Esophagus squamous epithelium (tissue), 5 donors: ENCODE results near the gene JAM3. TPM values are rescaled to one million over a fixed set of nuclear protein-coding genes. Genes with fewer than 3 reads are reported as not detected.

Source experiments
- DNase-seq: peaks from one replicate; lab custom pipeline; 2025; lab: John Stamatoyannopoulos, UW
- H3K27ac ChIP-seq, 4 donors: fragments of 200-600 bp; sonication (generic); one replicate each; pipeline ENCODE4 v1.5.1; 2016 to 2019; ENCODE audit warnings: mild to moderate bottlenecking in 1 of 4
- H3K27me3 ChIP-seq, 4 donors: fragments of 200-600 bp; sonication (generic); 1 replicate in 3 of 4; 2 replicates in 1 of 4; pipeline versions ENCODE4 v1.5.1 to v1.6.0; 2017 to 2021; ENCODE audit warnings: antibody characterized with exemption in 1 of 4
- H3K36me3 ChIP-seq, 3 donors: fragments of 200-600 bp; sonication (generic); one replicate each; pipeline ENCODE4 v1.5.1; 2016 to 2019
- H3K4me1 ChIP-seq, 3 donors: fragments of 200-600 bp; sonication (generic); one replicate each; pipeline ENCODE4 v1.5.1; 2017 to 2019
- H3K4me3 ChIP-seq, 4 donors: fragments of 200-600 bp; sonication (generic); 1 replicate in 3 of 4; 2 replicates in 1 of 4; pipeline ENCODE4 v1.5.1; 2016 to 2019; ENCODE audit warnings: mild to moderate bottlenecking in 2 of 4, moderate library complexity in 1 of 4
- H3K9me3 ChIP-seq, 3 donors: fragments of 200-600 bp; sonication (generic); one replicate each; pipeline ENCODE4 v1.5.1; 2016 to 2019
- CTCF ChIP-seq, 6 experiments: fragments of 450-650 bp in 4 of 6; fragments of 200-600 bp in 2 of 6; sonication (generic) in 2 of 6; IDR thresholded peaks; one replicate each; pipeline ENCODE4 v1.5.1; 2016 to 2019; ENCODE audit warnings: antibody characterized with exemption in 6 of 6, mild to moderate bottlenecking in 4 of 6, moderate library complexity in 4 of 6
- POLR2A ChIP-seq, 4 donors: fragments of 450-650 bp; IDR thresholded peaks; one replicate each; pipeline ENCODE4 v1.6.1; 2017; ENCODE audit warnings: antibody characterized with exemption in 4 of 4, mild to moderate bottlenecking in 4 of 4, moderate library complexity in 3 of 4
- WGBS, 2 donors: methylation state at CpG; one replicate each; pipeline ENCODE4 v1.1.5; 2018; 5-methylcytosine and 5-hydroxymethylcytosine counted together
- intact Hi-C: fragments of 100-400 bp; cut with DNase I; formaldehyde crosslinking; loops from one replicate; pipeline ENCODE4 v1.15.0; 2022
- total RNA-seq, 4 donors: library from RNA; depleted of rRNA; stranded (reverse); fragments of >200 nt; gene quantifications; one replicate each; pipeline ENCODE4 v1.1.0, GENCODE V29; 2016
- donor health status: DM: yes; HTN: yes; CAD: no.

The JAM3 gene
- total RNA-seq, 4 donors from 2014 or later: 1.6 to 21.4 (median 7.9) TPM

- 63 to 72% methylated on average over 7 to 9 of the region's 16 CpGs for WGBS, 2 donors
- Histone ChIP-seq H3K36me3 (no peaks in the 10 kb centered on the region), H3K4me1 (peaks cover 21 to 35% (median 27%) of the 10 kb centered on the region in 3 donors), H3K4me3 (no peak overlapping the region), H3K27me3 (peaks cover 0 to 48% (median 0%) of the 10 kb centered on the region in 4 donors), H3K27ac (no peak overlapping the region), H3K9me3 (no peaks in the 10 kb centered on the region)
- no peak for TF ChIP-seq CTCF (IDR thresholded peaks at IDR 0.05)
- TF ChIP-seq POLR2A (IDR thresholded peaks at IDR 0.05): no peak
- intact Hi-C loops: no loop called here
- no peak for DNase-seq
Observed at GRCh38 chr11:134030853-134031252, 38.0 kb upstream of the JAM3 start.

- TF ChIP-seq CTCF (IDR thresholded peaks at IDR 0.05) (no peak), POLR2A (IDR thresholded peaks at IDR 0.05) (no peak)
- no peak for DNase-seq
- no peaks in the 10 kb centered on the region for H3K9me3 ChIP-seq
- H3K36me3 ChIP-seq: no peaks in the 10 kb centered on the region
- H3K4me1 ChIP-seq: peaks cover 21 to 47% (median 34%) of the 10 kb centered on the region in 3 donors
- H3K27ac ChIP-seq: peak overlapping the region in 1 of 4 donors; percentile 83
- WGBS, 2 donors: 74 to 84% methylated on average over 6 of the region's 6 CpGs
- no peak overlapping the region for H3K4me3 ChIP-seq
- H3K27me3 ChIP-seq: peaks cover 0 to 36% (median 0%) of the 10 kb centered on the region in 4 donors
- intact Hi-C loops: no loop called here
Observed at GRCh38 chr11:134032043-134032442, 36.8 kb upstream of the JAM3 start.

- H3K4me1 ChIP-seq: peaks cover 21 to 53% (median 36%) of the 10 kb centered on the region in 3 donors
- H3K9me3 ChIP-seq: no peaks in the 10 kb centered on the region
- TF ChIP-seq CTCF (IDR thresholded peaks at IDR 0.05) (no peak), POLR2A (IDR thresholded peaks at IDR 0.05) (no peak)
- WGBS, 2 donors: 13 to 31% methylated on average over 2 to 8 of the region's 24 CpGs
- peaks cover 0 to 35% (median 0%) of the 10 kb centered on the region in 4 donors for H3K27me3 ChIP-seq
- H3K36me3 ChIP-seq: no peaks in the 10 kb centered on the region
- H3K27ac ChIP-seq: peak overlapping the region in 3 of 4 donors; percentile 83 to 93 (median 83)
- no peak for DNase-seq
- no peak overlapping the region for H3K4me3 ChIP-seq
- intact Hi-C loops: no loop called here
Observed at GRCh38 chr11:134032501-134033091, 36.3 kb upstream of the JAM3 start.

GRCh38 chr11:134033276-134033675 is 35.6 kb upstream of the JAM3 start:
- no peak for DNase-seq
- H3K27me3 ChIP-seq: peaks cover 0 to 35% (median 0%) of the 10 kb centered on the region in 4 donors
- intact Hi-C loops: no loop called here
- 70 to 76% methylated on average over 4 to 5 of the region's 9 CpGs for WGBS, 2 donors
- no peaks in the 10 kb centered on the region for H3K36me3 ChIP-seq
- no peak for TF ChIP-seq POLR2A (IDR thresholded peaks at IDR 0.05)
- no peak for TF ChIP-seq CTCF (IDR thresholded peaks at IDR 0.05)
- peak overlapping the region; percentile 48 to 93 (median 83) for H3K27ac ChIP-seq
- H3K4me3 ChIP-seq: peak overlapping the region in 1 of 4 donors; percentile 15
- peaks cover 21 to 60% (median 42%) of the 10 kb centered on the region in 3 donors for H3K4me1 ChIP-seq
- no peaks in the 10 kb centered on the region for H3K9me3 ChIP-seq

- intact Hi-C loops: no loop called here
- DNase-seq: no peak
- H3K27ac ChIP-seq: peak overlapping the region; percentile 48 to 93 (median 83)
- peaks cover 0 to 35% (median 0%) of the 10 kb centered on the region in 4 donors for H3K27me3 ChIP-seq
- no peaks in the 10 kb centered on the region for H3K36me3 ChIP-seq
- no peak for TF ChIP-seq CTCF (IDR thresholded peaks at IDR 0.05)
- TF ChIP-seq POLR2A (IDR thresholded peaks at IDR 0.05): peak in 1 of 4 donors; percentile 16
- peak overlapping the region in 3 of 4 donors; percentile 15 to 48 (median 20) for H3K4me3 ChIP-seq
- 5 to 16% methylated on average over 11 of the region's 17 CpGs for whole genome bisulfite sequencing, 2 donors
- peaks cover 21 to 66% (median 42%) of the 10 kb centered on the region in 3 donors for H3K4me1 ChIP-seq
- H3K9me3 ChIP-seq: no peaks in the 10 kb centered on the region
Observed at GRCh38 chr11:134033696-134034491, 35.0 kb upstream of the JAM3 start.
